Muscle layer of duodenum (tissue), 2 donors: ENCODE results near the gene THNSL1.
"Not testable (repeated sequence)": the region's sequence is repeated elsewhere in the genome, so short reads cannot be mapped to it uniquely, and the experiment has no call there.

Source experiments
- H3K27ac ChIP-seq: one replicate; pipeline ENCODE4 v1.7.0; 2013; ENCODE audit warnings: mild to moderate bottlenecking, low read length
- H3K27me3 ChIP-seq: one replicate; pipeline ENCODE4 v1.7.0; 2013; ENCODE audit warnings: low read depth, mild to moderate bottlenecking, control low read depth, low read length
- H3K36me3 ChIP-seq, 2 donors: one replicate each; pipeline ENCODE4 v1.7.0; 2013; ENCODE audit warnings: low read length in 2 of 2, control low read depth in 1 of 2, mild to moderate bottlenecking in 1 of 2; ENCODE audit not compliant: insufficient read depth in 2 of 2, control insufficient read depth in 1 of 2
- H3K4me1 ChIP-seq, 2 donors: one replicate each; pipeline ENCODE4 v1.7.0; 2013; ENCODE audit warnings: low read length in 2 of 2, mild to moderate bottlenecking in 2 of 2, control low read depth in 1 of 2, moderate library complexity in 1 of 2; ENCODE audit not compliant: insufficient read depth in 2 of 2, control insufficient read depth in 1 of 2
- H3K4me3 ChIP-seq, 2 donors: one replicate each; pipeline ENCODE4 v1.7.0; 2013; ENCODE audit warnings: low read length in 2 of 2, low read depth in 1 of 2, mild to moderate bottlenecking in 1 of 2
- H3K9me3 ChIP-seq, 2 donors: one replicate each; pipeline ENCODE4 v1.7.0; 2013; ENCODE audit warnings: low read length in 2 of 2, control low read depth in 1 of 2, mild to moderate bottlenecking in 1 of 2; ENCODE audit not compliant: control insufficient read depth in 1 of 2
- donor health status: healthy.

The THNSL1 gene

GRCh38 chr10:25016376-25017153, at the start of gene THNSL1:
THNSL1 (plus strand) TSS chr10:25016612; CDS start chr10:25023224, 6,612 bp downstream.
- H3K27ac ChIP-seq, result peak within 1 kb of the TSS; percentile 96
- H3K36me3 ChIP-seq, result no peaks in the 10 kb centered on the region
- H3K9me3 ChIP-seq, result no peaks in the 10 kb centered on the region
- H3K4me1 ChIP-seq, result peaks cover 0 to 5% of the 10 kb centered on the region in 2 donors
- peak within 1 kb of the TSS; percentile 68 to 86 for H3K4me3 ChIP-seq
- no peaks in the 10 kb centered on the region for H3K27me3 ChIP-seq

- H3K9me3 ChIP-seq, result no peaks in the 10 kb centered on the region
- no peaks in the 10 kb centered on the region for H3K27me3 ChIP-seq
- H3K27ac ChIP-seq, result no peak overlapping the region
- H3K4me1 ChIP-seq, result no peaks in the 10 kb centered on the region
- no peak overlapping the region for H3K4me3 ChIP-seq
- no peaks in the 10 kb centered on the region for H3K36me3 ChIP-seq
Measured at GRCh38 chr10:24966962-24967481, 49.4 kb upstream of the THNSL1 start.

- Histone ChIP-seq H3K27me3 (no peaks in the 10 kb centered on the region), H3K4me1 (no peaks in the 10 kb centered on the region), H3K4me3 (no peak overlapping the region), H3K9me3 (no peaks in the 10 kb centered on the region), H3K27ac (no peak overlapping the region), H3K36me3 (no peaks in the 10 kb centered on the region)
Measured at GRCh38 chr10:24968349-24968748, 48.1 kb upstream of the THNSL1 start.

- not testable (repeated sequence) for H3K4me1 ChIP-seq, H3K36me3 ChIP-seq, H3K4me3 ChIP-seq, H3K27me3 ChIP-seq, H3K9me3 ChIP-seq, H3K27ac ChIP-seq
Measured at GRCh38 chr10:24968951-24969350, 47.5 kb upstream of the THNSL1 start.

- no peaks in the 10 kb centered on the region for H3K27me3 ChIP-seq
- H3K36me3 ChIP-seq, result no peaks in the 10 kb centered on the region
- H3K27ac ChIP-seq, result no peak overlapping the region
- H3K4me3 ChIP-seq, result no peak overlapping the region
- H3K9me3 ChIP-seq, result no peaks in the 10 kb centered on the region
- no peaks in the 10 kb centered on the region for H3K4me1 ChIP-seq
Measured at GRCh38 chr10:24969841-24970281, 46.6 kb upstream of the THNSL1 start.

GRCh38 chr10:24971374-24971773, 45.0 kb upstream of the THNSL1 start:
- Histone ChIP-seq H3K27ac (no peak overlapping the region), H3K9me3 (no peaks in the 10 kb centered on the region), H3K27me3 (no peaks in the 10 kb centered on the region), H3K36me3 (no peaks in the 10 kb centered on the region), H3K4me3 (no peak overlapping the region), H3K4me1 (no peaks in the 10 kb centered on the region)

GRCh38 chr10:24973163-24973562, 43.2 kb upstream of the THNSL1 start:
- Histone ChIP-seq H3K4me1 (no peaks in the 10 kb centered on the region), H3K4me3 (no peak overlapping the region), H3K9me3 (no peaks in the 10 kb centered on the region), H3K27me3 (no peaks in the 10 kb centered on the region), H3K36me3 (no peaks in the 10 kb centered on the region), H3K27ac (no peak overlapping the region)

GRCh38 chr10:24974976-24975375, 41.4 kb upstream of the THNSL1 start:
- no peaks in the 10 kb centered on the region for H3K9me3 ChIP-seq
- no peaks in the 10 kb centered on the region for H3K27me3 ChIP-seq
- H3K27ac ChIP-seq, result no peak overlapping the region
- no peak overlapping the region for H3K4me3 ChIP-seq
- H3K36me3 ChIP-seq, result no peaks in the 10 kb centered on the region
- no peaks in the 10 kb centered on the region for H3K4me1 ChIP-seq

- Histone ChIP-seq H3K4me3 (no peak overlapping the region), H3K27me3 (no peaks in the 10 kb centered on the region), H3K36me3 (no peaks in the 10 kb centered on the region), H3K27ac (no peak overlapping the region), H3K4me1 (no peaks in the 10 kb centered on the region), H3K9me3 (no peaks in the 10 kb centered on the region)
Measured at GRCh38 chr10:24979685-24980084, 36.7 kb upstream of the THNSL1 start.

- Histone ChIP-seq H3K27ac (no peak overlapping the region), H3K4me1 (no peaks in the 10 kb centered on the region)
Measured at GRCh38 chr10:24981161-24981710, 35.2 kb upstream of the THNSL1 start.

GRCh38 chr10:24982319-24983112, 33.9 kb upstream of the THNSL1 start:
- no peak overlapping the region for H3K4me3 ChIP-seq
- H3K4me1 ChIP-seq, result no peaks in the 10 kb centered on the region
- H3K36me3 ChIP-seq, result no peaks in the 10 kb centered on the region
- no peaks in the 10 kb centered on the region for H3K27me3 ChIP-seq
- no peak overlapping the region for H3K27ac ChIP-seq
- no peaks in the 10 kb centered on the region for H3K9me3 ChIP-seq

More at GRCh38 chr10:24981161-24981710, 35.2 kb upstream of the THNSL1 start:
- Histone ChIP-seq H3K36me3 (no peaks in the 10 kb centered on the region), H3K27me3 (no peaks in the 10 kb centered on the region), H3K9me3 (no peaks in the 10 kb centered on the region), H3K4me3 (no peak overlapping the region)
